SHP77 (cell line): ENCODE results near the gene NELFB.

ENCODE experiments used
- DNase-seq, 2 experiments: peaks; one replicate each; lab custom pipeline; 2025; lab: John Stamatoyannopoulos, UW

The NELFB gene

DNA sequence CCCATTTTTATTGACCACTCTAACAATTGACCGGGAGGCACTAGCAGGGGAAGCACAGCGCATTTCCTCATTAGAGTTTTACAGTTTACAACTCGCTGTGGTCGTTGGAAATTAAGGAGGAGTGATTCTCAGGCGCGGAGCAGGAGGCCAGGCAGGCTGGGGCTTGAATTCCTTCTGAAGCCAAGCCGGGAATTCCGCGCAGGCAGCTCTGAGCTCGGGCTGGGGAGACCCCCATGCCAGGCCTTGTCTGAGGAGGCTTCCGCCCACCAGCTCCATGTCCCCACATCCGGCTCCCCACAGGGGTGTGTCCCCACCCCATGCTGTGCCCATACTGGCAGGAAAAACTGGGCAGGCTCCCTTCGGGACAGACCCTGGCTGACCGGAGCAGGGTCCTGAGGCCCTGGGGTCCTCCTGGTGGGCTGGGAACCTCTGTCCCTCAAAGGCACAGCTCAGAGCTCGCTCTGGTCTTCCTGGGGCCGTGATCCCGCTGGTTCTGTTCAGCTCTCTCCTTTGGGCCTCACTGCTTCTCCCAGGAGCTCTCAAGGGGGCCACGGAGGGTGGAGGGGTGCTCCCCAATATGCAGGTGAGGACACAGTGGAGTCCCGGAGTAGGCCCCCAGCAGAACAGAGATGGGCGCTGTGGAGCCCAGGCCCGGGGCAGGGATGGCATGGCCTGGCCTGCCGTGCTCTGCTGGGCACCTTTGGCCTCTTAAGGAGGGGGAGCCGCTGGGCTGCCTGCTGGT lies 48.2 kb downstream of the NELFB start:
- peak in 1 of 2 experiments; percentile 22 for DNase-seq

DNA sequence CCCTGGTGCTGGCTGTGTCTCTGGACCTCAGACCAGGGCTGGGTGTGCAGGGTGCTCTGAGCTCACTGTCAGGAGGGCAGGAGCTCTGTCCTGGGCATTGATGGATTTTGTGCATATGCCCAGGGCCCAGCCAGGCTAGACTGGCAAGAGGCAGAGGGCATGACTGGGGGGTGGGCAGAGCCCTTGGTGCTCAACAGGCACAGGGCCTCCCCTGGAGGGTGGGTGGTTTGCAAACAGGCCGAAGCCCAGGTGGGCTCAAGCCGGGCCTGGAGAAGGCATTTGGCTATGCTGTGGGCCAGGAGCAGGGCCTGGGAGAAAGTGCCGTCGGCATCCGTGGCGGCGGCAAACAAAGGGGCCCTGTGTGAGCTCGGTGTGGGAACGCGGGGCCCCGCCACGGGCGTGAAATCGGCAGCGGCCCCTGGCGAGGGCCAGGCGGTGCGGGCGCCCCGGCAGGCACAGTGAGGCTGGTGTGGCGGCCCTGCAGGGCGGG lies 48.8 kb downstream of the NELFB start:
- no peak for DNase-seq

GRCh38 chr9:137304383-137305059 lies 49.4 kb downstream of the NELFB start:
- no peak for DNase-seq

GRCh38 chr9:137305060-137305797 lies 50.1 kb downstream of the NELFB start:
- DNase-seq, result peak; percentile 69 to 81

- DNase-seq, result no peak
Observed at GRCh38 chr9:137305798-137306065, 50.6 kb downstream of the NELFB start.

- DNase-seq, result peak; percentile 67 to 80
Observed at GRCh38 chr9:137306066-137306849, 51.1 kb downstream of the NELFB start.

GRCh38 chr9:137306850-137307254 lies 51.7 kb downstream of the NELFB start:
- no peak for DNase-seq

DNA sequence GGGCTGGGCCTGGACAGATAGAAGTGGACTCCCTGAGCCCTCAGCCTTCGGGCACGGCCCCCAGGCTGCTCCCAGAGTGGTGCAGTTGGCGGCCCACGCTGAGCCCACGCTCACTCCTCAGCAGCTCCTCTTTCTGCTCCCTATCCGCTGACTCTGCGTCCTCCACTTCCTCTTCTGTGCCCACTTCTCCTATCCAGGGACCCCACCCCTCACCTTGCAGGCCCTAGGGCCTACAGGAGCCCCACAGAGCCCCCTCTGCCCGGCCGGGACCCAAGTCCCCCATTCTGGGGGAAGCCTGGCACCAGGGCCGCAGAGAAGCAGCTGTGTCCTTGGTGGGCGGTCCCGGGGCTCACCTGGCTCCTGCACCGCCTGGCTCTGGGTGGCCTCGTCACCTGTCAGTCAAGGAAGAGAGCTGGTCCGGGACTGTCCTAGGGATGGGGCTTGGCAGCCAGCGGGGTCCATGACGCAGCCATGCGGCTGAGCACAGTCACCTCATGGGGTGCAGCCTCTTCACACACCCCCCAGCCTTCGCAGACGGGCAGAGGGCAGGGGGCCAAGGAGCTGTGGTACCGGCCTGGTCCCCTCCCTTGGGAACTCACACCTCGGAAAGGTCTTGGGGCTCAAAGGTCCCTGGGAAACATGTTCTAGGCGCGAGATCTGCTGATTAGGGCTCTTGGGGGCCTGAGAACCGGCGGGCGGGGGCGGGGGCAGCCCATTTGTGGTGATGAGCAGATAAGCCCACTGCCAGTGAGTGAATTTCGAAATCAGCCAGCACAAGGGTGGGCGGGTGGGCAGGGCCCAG lies 52.3 kb downstream of the NELFB start:
- peak; percentile 65 to 82 for DNase-seq

DNA sequence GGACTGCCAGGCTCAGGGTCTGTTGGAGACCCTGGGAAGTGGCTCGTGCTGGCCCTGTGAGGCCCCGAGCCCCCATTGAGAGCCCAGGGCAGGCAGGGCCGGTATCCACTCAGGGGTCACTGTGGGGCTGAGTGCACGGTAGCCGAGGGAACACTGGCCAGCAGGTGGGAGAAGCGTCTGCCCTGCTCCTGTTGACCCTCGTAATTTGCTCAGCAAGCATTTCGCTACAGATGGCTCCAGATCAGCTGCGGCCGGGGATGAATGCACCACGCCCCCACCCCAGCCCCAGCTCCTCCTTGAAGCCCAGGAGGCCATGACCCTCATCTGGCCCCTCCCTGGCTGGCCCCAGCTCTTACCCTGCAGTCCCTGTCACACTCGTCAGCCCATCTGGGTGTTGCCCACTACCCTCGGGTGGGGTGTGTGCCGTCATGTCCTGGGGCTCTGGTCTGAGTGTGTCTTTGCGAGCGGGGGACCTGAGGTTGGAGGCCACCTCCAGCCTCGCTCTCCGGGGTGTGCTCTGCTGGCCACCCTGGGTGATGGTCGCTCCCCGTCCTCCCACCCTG lies 53.0 kb downstream of the NELFB start:
- DNase-seq, result peak in 1 of 2 experiments; percentile 44

- DNase-seq, result no peak
Observed at GRCh38 chr9:137309368-137310188, 54.5 kb downstream of the NELFB start.

- peak; percentile 64 to 82 for DNase-seq
Observed at GRCh38 chr9:137310189-137311052, 55.3 kb downstream of the NELFB start.

GRCh38 chr9:137311171-137311985 lies 56.3 kb downstream of the NELFB start:
- DNase-seq, result peak in 1 of 2 experiments; percentile 52

GRCh38 chr9:137311986-137312851 lies 57.1 kb downstream of the NELFB start:
- DNase-seq, result no peak

GRCh38 chr9:137312852-137313325 lies 57.8 kb downstream of the NELFB start:
- DNase-seq, result no peak

- no peak for DNase-seq
Observed at GRCh38 chr9:137313326-137313936, 58.3 kb downstream of the NELFB start.

DNA sequence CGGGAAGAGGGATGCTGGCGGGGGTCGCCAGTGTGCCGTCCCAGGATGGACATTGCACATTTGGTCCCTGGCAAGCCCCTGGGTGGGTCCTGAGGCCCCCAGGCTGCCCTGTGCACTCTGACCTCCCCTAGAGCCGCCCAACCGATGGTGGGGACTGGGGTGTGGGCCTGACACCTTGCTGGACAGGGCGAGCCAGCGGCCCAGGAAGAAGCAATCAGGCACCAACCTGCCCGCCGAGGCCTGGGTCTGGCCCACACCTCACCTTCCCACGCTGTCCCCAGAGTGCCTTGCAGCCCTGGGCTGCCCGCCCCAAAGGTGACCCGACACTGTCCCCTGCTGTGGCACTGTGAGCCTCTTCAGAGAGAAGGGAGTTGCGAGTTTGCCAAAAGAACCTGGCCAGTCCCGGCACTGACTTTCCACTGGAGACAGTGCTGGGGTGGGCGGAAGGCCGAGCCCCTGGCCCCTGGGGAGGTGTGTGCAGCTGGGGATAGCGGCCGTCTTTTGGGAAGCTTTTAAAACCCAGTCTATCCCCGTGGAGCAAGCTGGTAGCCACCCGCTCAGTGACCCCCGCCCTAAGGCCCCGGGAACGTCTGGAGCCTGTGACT lies 58.9 kb downstream of the NELFB start:
- DNase-seq, result no peak
